Esophagus squamous epithelium (tissue), 5 donors: Measurements from ENCODE around the gene ALOX15B. TPM values are rescaled to one million over a fixed set of nuclear protein-coding genes. Genes with fewer than 3 reads are reported as not detected.

ENCODE experiments used
- DNase-seq: peaks from one replicate; lab custom pipeline; 2025; lab: John Stamatoyannopoulos, UW
- H3K27ac ChIP-seq, 4 donors: fragments of 200-600 bp; sonication (generic); one replicate each; pipeline ENCODE4 v1.5.1; 2016 to 2019; ENCODE audit warnings: mild to moderate bottlenecking in 1 of 4
- H3K27me3 ChIP-seq, 4 donors: fragments of 200-600 bp; sonication (generic); 1 replicate in 3 of 4; 2 replicates in 1 of 4; pipeline versions ENCODE4 v1.5.1 to v1.6.0; 2017 to 2021; ENCODE audit warnings: antibody characterized with exemption in 1 of 4
- H3K36me3 ChIP-seq, 3 donors: fragments of 200-600 bp; sonication (generic); one replicate each; pipeline ENCODE4 v1.5.1; 2016 to 2019
- H3K4me1 ChIP-seq, 3 donors: fragments of 200-600 bp; sonication (generic); one replicate each; pipeline ENCODE4 v1.5.1; 2017 to 2019
- H3K4me3 ChIP-seq, 4 donors: fragments of 200-600 bp; sonication (generic); 1 replicate in 3 of 4; 2 replicates in 1 of 4; pipeline ENCODE4 v1.5.1; 2016 to 2019; ENCODE audit warnings: mild to moderate bottlenecking in 2 of 4, moderate library complexity in 1 of 4
- H3K9me3 ChIP-seq, 3 donors: fragments of 200-600 bp; sonication (generic); one replicate each; pipeline ENCODE4 v1.5.1; 2016 to 2019
- CTCF ChIP-seq, 6 experiments: fragments of 450-650 bp in 4 of 6; fragments of 200-600 bp in 2 of 6; sonication (generic) in 2 of 6; IDR thresholded peaks; one replicate each; pipeline ENCODE4 v1.5.1; 2016 to 2019; ENCODE audit warnings: antibody characterized with exemption in 6 of 6, mild to moderate bottlenecking in 4 of 6, moderate library complexity in 4 of 6
- POLR2A ChIP-seq, 4 donors: fragments of 450-650 bp; IDR thresholded peaks; one replicate each; pipeline ENCODE4 v1.6.1; 2017; ENCODE audit warnings: antibody characterized with exemption in 4 of 4, mild to moderate bottlenecking in 4 of 4, moderate library complexity in 3 of 4
- WGBS, 2 donors: methylation state at CpG; one replicate each; pipeline ENCODE4 v1.1.5; 2018; 5-methylcytosine and 5-hydroxymethylcytosine counted together
- intact Hi-C: fragments of 100-400 bp; cut with DNase I; formaldehyde crosslinking; loops from one replicate; pipeline ENCODE4 v1.15.0; 2022
- small RNA-seq, 4 donors: library from RNA; depleted of rRNA; stranded (forward); fragments of <200 nt; gene quantifications; one replicate each; pipeline ENCODE3, GENCODE V24; 2016
- total RNA-seq, 4 donors: library from RNA; depleted of rRNA; stranded (reverse); fragments of >200 nt; gene quantifications; one replicate each; pipeline ENCODE4 v1.1.0, GENCODE V29; 2016
- donor health status: DM: yes; HTN: yes; CAD: no.

ALOX15B gene
- total RNA-seq, 4 donors from 2014 or later = 24.0 to 104 (median 50.5) TPM

GRCh38 chr17:8091033-8091687 is 52.3 kb downstream of the ALOX15B start:
- peak overlapping the region in 2 of 4 donors; percentile 42 to 44 for H3K27ac ChIP-seq
- no peaks in the 10 kb centered on the region for H3K36me3 ChIP-seq
- no peaks in the 10 kb centered on the region for H3K9me3 ChIP-seq
- no peak for DNase-seq
- no peak overlapping the region for H3K4me3 ChIP-seq
- H3K27me3 ChIP-seq = peaks cover 0 to 62% (median 0%) of the 10 kb centered on the region in 4 donors
- 34 to 36% methylated on average over 8 of the region's 9 CpGs for WGBS, 2 donors
- no peak for TF ChIP-seq CTCF (IDR thresholded peaks at IDR 0.05)
- TF ChIP-seq POLR2A (IDR thresholded peaks at IDR 0.05) = no peak
- intact Hi-C loops = no loop called here
- peaks cover 0 to 17% (median 6%) of the 10 kb centered on the region in 3 donors for H3K4me1 ChIP-seq

- Histone ChIP-seq H3K27me3 (peaks cover 0 to 43% (median 0%) of the 10 kb centered on the region in 4 donors), H3K9me3 (no peaks in the 10 kb centered on the region), H3K4me3 (no peak overlapping the region), H3K36me3 (no peaks in the 10 kb centered on the region), H3K27ac (no peak overlapping the region), H3K4me1 (peaks cover 0 to 10% (median 0%) of the 10 kb centered on the region in 3 donors)
- no peak for DNase-seq
- 68 to 79% methylated on average over 5 to 6 of the region's 6 CpGs for WGBS, 2 donors
- intact Hi-C loops = no loop called here
- TF ChIP-seq CTCF (IDR thresholded peaks at IDR 0.05) (no peak), POLR2A (IDR thresholded peaks at IDR 0.05) (no peak)
Observed at GRCh38 chr17:8095361-8095760, 56.5 kb downstream of the ALOX15B start.

DNA sequence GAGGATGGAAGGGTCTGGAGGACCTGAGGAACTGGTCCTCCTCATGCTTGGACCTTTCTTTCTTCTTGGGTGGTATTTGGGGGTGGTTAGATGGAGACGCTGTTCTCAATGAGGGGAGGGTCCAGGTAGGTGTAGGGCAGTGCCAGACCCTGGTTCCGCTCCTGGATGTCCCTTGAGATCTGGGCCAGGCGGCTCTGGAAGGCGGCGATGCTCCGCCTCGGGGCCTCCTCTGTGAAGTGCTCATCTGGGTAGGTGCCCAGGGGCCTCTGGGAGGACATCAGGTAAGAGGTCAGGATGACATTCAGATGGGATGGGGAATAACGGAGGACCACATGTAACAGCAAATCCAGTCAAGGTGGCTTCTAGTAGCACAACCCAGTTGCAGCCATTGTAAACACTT is 57.7 kb downstream of the ALOX15B start:
- TF ChIP-seq CTCF (IDR thresholded peaks at IDR 0.05) = no peak
- intact Hi-C loops = no loop called here
- no peak overlapping the region for H3K4me3 ChIP-seq
- no peaks in the 10 kb centered on the region for H3K9me3 ChIP-seq
- H3K4me1 ChIP-seq = peaks cover 0 to 7% (median 0%) of the 10 kb centered on the region in 3 donors
- WGBS, 2 donors = 72% methylated on average over 2 to 3 of the region's 8 CpGs
- no peaks in the 10 kb centered on the region for H3K36me3 ChIP-seq
- DNase-seq = no peak
- H3K27me3 ChIP-seq = peaks cover 0 to 31% (median 0%) of the 10 kb centered on the region in 4 donors
- H3K27ac ChIP-seq = no peak overlapping the region

Small RNA genes within 50 kb of the gene (small RNA-seq; reads per million reads assigned to genes)
- 0 reads per million in 4 donors for gene MIR4314

Other genes with a start within 250 kb of the ALOX15B start
- 10 to 100 TPM in 1 of 4 donors, 1 to 10 TPM in 3; 6.7 to 14.6 (median 7.5) TPM for gene KDM6B, start 204.8 kb upstream of the ALOX15B start, total RNA-seq
- gene TMEM88, start 184.0 kb upstream of the ALOX15B start, total RNA-seq = 1 to 10 TPM in 3 of 4 donors, not detected in 1; 1.5 to 3.8 (median 1.6) TPM
- gene NAA38, start 181.5 kb upstream of the ALOX15B start, total RNA-seq = 10 to 100 TPM; 45.2 to 80.1 (median 74.8) TPM
- gene CYB5D1, start 181.1 kb upstream of the ALOX15B start, total RNA-seq = 1 to 10 TPM; 3.8 to 9.3 (median 7.5) TPM
- gene CHD3, start 150.3 kb upstream of the ALOX15B start, total RNA-seq = 10 to 100 TPM; 57.7 to 93.5 (median 73.0) TPM
- gene RNF227, start 122.8 kb upstream of the ALOX15B start, total RNA-seq = 1 to 10 TPM in 3 of 4 donors, under 1 TPM in 1; 0.94 to 8.6 (median 5.7) TPM
- 1 to 10 TPM in 1 of 4 donors, under 1 TPM in 1, not detected in 2; 0.95 to 1.1 TPM for gene KCNAB3, start 109.2 kb upstream of the ALOX15B start, total RNA-seq
- gene TRAPPC1, start 107.1 kb upstream of the ALOX15B start, total RNA-seq = 10 to 100 TPM; 31.3 to 71.1 (median 40.3) TPM
- gene CNTROB, start 106.9 kb upstream of the ALOX15B start, total RNA-seq = 10 to 100 TPM; 12.4 to 21.4 (median 13.5) TPM
- gene GUCY2D, start 36.4 kb upstream of the ALOX15B start, total RNA-seq = not detected
- 10 to 100 TPM in 2 of 4 donors, 1 to 10 TPM in 1, under 1 TPM in 1; 0.76 to 34.6 (median 10.8) TPM for gene ALOX12B, start 48.7 kb downstream of the ALOX15B start, total RNA-seq
- 1 to 10 TPM in 2 of 4 donors, under 1 TPM in 1, not detected in 1; 0.30 to 8.8 (median 2.2) TPM for gene ALOXE3, start 79.5 kb downstream of the ALOX15B start, total RNA-seq
- not detected for gene HES7, start 85.0 kb downstream of the ALOX15B start, total RNA-seq
- 10 to 100 TPM; 33.6 to 95.0 (median 56.3) TPM for gene PER1, start 113.3 kb downstream of the ALOX15B start, total RNA-seq
- 10 to 100 TPM in 3 of 4 donors, 1 to 10 TPM in 1; 6.2 to 20.4 (median 12.0) TPM for gene VAMP2, start 123.9 kb downstream of the ALOX15B start, total RNA-seq
- gene TMEM107, start 137.3 kb downstream of the ALOX15B start, total RNA-seq = 10 to 100 TPM; 12.7 to 21.7 (median 15.5) TPM
- 10 to 100 TPM in 3 of 4 donors, 1 to 10 TPM in 1; 8.8 to 16.5 (median 13.4) TPM for gene BORCS6, start 151.1 kb downstream of the ALOX15B start, total RNA-seq
- 10 to 100 TPM; 11.2 to 43.7 (median 20.3) TPM for gene AURKB, start 171.5 kb downstream of the ALOX15B start, total RNA-seq
- 10 to 100 TPM in 2 of 4 donors, 1 to 10 TPM in 2; 3.2 to 16.4 (median 11.0) TPM for gene CTC1, start 209.0 kb downstream of the ALOX15B start, total RNA-seq
- 10 to 100 TPM in 3 of 4 donors, 1 to 10 TPM in 1; 8.7 to 23.0 (median 17.9) TPM for gene PFAS, start 210.2 kb downstream of the ALOX15B start, total RNA-seq
- 10 to 100 TPM in 3 of 4 donors, 1 to 10 TPM in 1; 7.8 to 15.4 (median 12.6) TPM for gene RANGRF, start 249.6 kb downstream of the ALOX15B start, total RNA-seq